SU-DHL-6 (cell line): ENCODE measurements around the gene TTC23.

Source experiments
- EZH2phosphoT487 ChIP-seq: fragments of 200-600 bp; sonication (generic), shearing (Covaris generic); conservative IDR thresholded peaks from 2 replicates; pipeline ENCODE4 v1.6.1; 2018; ENCODE audit warnings: mild to moderate bottlenecking, antibody characterized with exemption, low read length, moderate library complexity, mixed read lengths
- TF ChIP-seq, protein P1 (sequence below): fragments of 200-600 bp; sonication (generic); IDR thresholded peaks from one replicate; pipeline ENCODE4 v1.5.1; 2017; ENCODE audit warnings: antibody characterized with exemption, mild to moderate bottlenecking, low read length, moderate library complexity; ENCODE audit not compliant: insufficient read depth, poor library complexity, severe bottlenecking

DNA sequence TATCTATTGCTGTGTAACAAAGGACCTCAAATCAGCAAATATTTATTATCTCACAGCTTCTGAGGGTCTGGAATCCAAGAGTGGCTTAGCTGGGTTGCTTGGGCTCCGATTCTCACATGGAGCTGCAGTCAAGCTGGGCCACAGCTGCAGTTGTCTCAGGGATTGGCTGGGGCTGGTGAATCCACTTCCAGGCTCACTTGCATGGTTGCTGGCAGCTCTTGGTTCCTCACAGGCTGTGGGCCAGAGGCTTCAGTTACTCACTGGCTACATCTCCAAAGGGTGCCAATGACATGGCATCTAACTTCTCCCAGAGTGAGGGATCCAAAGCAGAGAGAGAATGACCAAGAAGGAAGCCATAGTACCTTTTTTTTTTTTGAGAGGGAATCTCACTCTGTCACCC, 158.4 kb downstream of the TTC23 start:
- no peak for TF ChIP-seq EZH2phosphoT487
- TF ChIP-seq, protein P1, sequence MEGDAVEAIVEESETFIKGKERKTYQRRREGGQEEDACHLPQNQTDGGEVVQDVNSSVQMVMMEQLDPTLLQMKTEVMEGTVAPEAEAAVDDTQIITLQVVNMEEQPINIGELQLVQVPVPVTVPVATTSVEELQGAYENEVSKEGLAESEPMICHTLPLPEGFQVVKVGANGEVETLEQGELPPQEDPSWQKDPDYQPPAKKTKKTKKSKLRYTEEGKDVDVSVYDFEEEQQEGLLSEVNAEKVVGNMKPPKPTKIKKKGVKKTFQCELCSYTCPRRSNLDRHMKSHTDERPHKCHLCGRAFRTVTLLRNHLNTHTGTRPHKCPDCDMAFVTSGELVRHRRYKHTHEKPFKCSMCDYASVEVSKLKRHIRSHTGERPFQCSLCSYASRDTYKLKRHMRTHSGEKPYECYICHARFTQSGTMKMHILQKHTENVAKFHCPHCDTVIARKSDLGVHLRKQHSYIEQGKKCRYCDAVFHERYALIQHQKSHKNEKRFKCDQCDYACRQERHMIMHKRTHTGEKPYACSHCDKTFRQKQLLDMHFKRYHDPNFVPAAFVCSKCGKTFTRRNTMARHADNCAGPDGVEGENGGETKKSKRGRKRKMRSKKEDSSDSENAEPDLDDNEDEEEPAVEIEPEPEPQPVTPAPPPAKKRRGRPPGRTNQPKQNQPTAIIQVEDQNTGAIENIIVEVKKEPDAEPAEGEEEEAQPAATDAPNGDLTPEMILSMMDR: no peak
